ENCODE results near the gene GLIS2.

The GLIS2 gene

DNA sequence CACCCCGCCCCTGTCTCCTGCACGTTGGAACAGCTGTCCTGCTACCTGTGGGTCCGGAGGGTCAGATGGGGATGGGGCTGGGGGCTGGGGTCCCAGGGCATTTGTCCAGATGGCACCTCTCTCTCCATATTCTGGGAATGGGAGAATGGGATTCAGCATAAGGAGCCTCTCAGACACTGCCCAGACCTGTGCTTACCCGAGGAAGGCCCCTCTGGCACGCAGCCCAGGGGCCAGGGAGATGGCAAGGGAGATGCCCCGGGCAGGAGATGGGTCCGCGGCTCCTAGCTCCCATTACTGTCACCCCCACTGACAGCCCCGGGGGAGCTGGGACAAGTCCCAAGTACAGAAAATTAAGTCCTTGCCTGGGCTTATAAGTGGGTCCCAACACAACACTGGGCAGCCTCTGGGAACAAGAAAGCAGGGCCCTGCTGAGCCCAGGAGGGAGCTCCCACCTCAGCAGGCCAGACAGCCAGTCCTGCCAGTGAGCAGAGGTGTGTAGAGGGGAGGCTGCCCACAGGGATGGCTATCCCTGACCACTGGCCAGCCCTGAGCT, 57.6 kb downstream of the GLIS2 start:
- Histone ChIP-seq H3K4me1 (peaks cover 15 to 93% (median 70%) of the 10 kb centered on the region in 4 donors), H3K27ac (peak overlapping the region; percentile 92 to 93), H3K4me3 (peak overlapping the region; percentile 61 to 97), H3K36me3 (peaks cover 0 to 12% (median 4%) of the 10 kb centered on the region in 3 donors), H3K27me3 (no peaks in the 10 kb centered on the region), H3K9me3 (no peaks in the 10 kb centered on the region)
- intact Hi-C loops (cut with DNase I; ENCODE audit: low total_unique reads) = no loop called here
- TF ChIP-seq, protein P1, sequence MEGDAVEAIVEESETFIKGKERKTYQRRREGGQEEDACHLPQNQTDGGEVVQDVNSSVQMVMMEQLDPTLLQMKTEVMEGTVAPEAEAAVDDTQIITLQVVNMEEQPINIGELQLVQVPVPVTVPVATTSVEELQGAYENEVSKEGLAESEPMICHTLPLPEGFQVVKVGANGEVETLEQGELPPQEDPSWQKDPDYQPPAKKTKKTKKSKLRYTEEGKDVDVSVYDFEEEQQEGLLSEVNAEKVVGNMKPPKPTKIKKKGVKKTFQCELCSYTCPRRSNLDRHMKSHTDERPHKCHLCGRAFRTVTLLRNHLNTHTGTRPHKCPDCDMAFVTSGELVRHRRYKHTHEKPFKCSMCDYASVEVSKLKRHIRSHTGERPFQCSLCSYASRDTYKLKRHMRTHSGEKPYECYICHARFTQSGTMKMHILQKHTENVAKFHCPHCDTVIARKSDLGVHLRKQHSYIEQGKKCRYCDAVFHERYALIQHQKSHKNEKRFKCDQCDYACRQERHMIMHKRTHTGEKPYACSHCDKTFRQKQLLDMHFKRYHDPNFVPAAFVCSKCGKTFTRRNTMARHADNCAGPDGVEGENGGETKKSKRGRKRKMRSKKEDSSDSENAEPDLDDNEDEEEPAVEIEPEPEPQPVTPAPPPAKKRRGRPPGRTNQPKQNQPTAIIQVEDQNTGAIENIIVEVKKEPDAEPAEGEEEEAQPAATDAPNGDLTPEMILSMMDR (IDR thresholded peaks at IDR 0.05) = no peak
- peak in 1 of 2 donors; percentile 75 for DNase-seq

DNA sequence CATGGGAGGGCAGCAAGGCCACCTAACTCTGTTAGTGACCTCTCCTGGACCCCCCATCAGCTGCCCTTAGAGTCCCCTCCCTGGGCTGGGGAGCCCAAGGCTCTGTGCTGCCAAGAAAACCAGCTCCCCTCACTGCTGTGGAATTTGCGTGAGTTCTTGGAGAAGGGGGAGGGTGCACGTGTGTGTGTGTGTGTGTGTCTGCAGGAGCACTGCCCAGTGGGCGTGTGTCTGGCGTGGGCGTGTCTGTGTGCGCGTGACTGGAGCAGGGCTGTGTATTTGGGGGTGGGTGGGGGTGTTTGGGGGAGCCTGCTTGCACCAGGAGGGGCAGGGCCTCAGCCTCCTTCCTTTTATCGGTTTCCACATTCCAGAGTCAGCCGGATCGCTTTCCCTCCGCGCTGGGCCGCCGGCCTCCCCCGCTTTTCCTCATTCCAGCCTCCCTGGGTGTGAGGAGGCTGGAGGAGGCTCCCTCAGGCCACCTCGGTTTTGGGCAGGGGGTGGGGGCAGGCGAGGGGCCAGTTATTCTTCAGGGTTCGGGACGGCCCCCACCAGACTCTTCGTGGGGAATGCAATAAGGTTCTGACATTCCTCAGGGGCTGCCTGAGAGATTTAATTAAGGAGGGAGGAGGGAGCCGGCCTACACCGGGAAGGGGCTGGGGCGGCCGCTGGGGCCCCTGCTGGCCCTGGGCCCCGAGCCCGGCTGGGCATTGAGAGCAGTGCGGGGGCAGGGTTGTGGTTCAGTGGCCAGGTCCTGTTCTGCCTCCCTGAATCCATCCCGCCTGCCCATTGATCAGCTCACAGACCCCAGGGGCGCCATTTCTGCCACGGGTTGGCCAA, 58.3 kb downstream of the GLIS2 start:
- peak overlapping the region; percentile 61 to 97 for H3K4me3 ChIP-seq
- DNase-seq = peak; percentile 94 to 96
- TF ChIP-seq, protein P1 (IDR thresholded peaks at IDR 0.05) = no peak
- peaks cover 0 to 13% (median 4%) of the 10 kb centered on the region in 3 donors for H3K36me3 ChIP-seq
- intact Hi-C loops (cut with DNase I; ENCODE audit: low total_unique reads) = no loop called here
- H3K9me3 ChIP-seq = no peaks in the 10 kb centered on the region
- no peaks in the 10 kb centered on the region for H3K27me3 ChIP-seq
- peak overlapping the region; percentile 92 to 93 for H3K27ac ChIP-seq
- H3K4me1 ChIP-seq = peaks cover 18 to 93% (median 70%) of the 10 kb centered on the region in 4 donors

DNA sequence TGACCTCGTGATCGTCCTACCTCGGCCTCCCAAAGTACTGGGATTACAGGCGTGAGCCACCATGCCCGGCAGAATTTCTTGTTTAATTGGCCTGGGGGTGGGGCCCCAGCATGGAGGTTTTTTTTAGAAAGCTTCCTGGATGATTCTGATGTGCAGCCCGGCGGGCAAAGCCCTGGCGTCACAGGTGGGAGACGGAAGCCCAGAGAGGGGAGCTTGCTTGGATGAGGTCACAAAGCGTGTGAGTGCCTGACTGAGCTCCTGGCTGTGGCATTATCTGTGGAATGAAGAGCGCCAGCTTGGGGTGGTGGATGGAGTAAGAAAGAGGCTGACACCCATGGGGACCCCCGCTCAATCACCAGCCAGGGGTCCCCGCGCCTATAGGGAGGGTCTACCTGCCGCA, 59.9 kb downstream of the GLIS2 start:
- no peaks in the 10 kb centered on the region for H3K9me3 ChIP-seq
- peak in 1 of 2 donors; percentile 89 for DNase-seq
- peak overlapping the region; percentile 92 to 93 for H3K27ac ChIP-seq
- no peaks in the 10 kb centered on the region for H3K27me3 ChIP-seq
- intact Hi-C loops (cut with DNase I; ENCODE audit: low total_unique reads) = no loop called here
- TF ChIP-seq, protein P1 (IDR thresholded peaks at IDR 0.05) = no peak
- H3K4me1 ChIP-seq = peaks cover 16 to 93% (median 69%) of the 10 kb centered on the region in 4 donors
- peaks cover 0 to 18% (median 9%) of the 10 kb centered on the region in 3 donors for H3K36me3 ChIP-seq
- peak overlapping the region; percentile 61 to 97 for H3K4me3 ChIP-seq

DNA sequence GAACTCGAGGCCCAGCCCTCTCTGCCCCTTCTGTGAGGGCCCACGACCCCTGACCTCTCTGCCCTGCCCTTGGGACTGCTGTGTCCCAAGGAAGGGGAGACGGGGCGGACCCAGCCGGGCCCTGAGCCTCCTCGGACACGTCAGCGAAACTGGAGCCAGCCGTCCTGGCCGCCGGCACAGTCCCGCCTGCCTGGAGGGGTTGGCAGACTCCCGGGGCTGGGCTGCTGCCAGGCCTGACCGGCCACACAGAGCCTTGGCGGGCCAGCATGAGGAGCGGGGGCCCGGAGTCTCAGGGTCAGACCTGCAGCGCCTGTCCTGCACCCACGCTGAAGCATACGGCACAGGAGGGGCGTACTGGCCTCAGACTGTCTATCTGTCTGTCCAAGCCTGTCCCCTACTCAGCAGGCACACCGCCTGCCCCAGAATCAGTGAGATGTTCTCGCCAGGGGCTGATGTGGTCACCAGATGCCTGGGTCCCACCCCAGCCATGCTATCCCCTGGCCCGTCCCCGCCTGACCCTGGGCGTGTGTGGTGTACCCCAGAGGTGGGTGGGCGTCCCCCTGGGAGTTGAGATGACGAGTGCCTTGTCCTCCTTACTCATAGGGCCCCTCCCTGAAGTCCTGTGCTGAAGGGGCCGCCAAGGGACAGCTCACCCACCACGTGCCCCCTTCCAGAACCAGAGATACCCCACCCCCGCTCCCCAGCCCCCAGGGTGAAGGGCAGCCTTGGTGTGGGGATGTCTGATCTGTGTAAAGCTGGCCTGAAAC, 60.4 kb downstream of the GLIS2 start:
- peaks cover 13 to 93% (median 69%) of the 10 kb centered on the region in 4 donors for H3K4me1 ChIP-seq
- H3K27ac ChIP-seq = peak overlapping the region; percentile 92 to 93
- intact Hi-C loops (cut with DNase I; ENCODE audit: low total_unique reads) = no loop called here
- no peaks in the 10 kb centered on the region for H3K9me3 ChIP-seq
- no peaks in the 10 kb centered on the region for H3K27me3 ChIP-seq
- TF ChIP-seq, protein P1 (IDR thresholded peaks at IDR 0.05) = no peak
- H3K4me3 ChIP-seq = peak overlapping the region; percentile 61 to 97
- peak; percentile 92 to 98 for DNase-seq
- H3K36me3 ChIP-seq = peaks cover under 1 to 23% (median 15%) of the 10 kb centered on the region in 3 donors

DNA sequence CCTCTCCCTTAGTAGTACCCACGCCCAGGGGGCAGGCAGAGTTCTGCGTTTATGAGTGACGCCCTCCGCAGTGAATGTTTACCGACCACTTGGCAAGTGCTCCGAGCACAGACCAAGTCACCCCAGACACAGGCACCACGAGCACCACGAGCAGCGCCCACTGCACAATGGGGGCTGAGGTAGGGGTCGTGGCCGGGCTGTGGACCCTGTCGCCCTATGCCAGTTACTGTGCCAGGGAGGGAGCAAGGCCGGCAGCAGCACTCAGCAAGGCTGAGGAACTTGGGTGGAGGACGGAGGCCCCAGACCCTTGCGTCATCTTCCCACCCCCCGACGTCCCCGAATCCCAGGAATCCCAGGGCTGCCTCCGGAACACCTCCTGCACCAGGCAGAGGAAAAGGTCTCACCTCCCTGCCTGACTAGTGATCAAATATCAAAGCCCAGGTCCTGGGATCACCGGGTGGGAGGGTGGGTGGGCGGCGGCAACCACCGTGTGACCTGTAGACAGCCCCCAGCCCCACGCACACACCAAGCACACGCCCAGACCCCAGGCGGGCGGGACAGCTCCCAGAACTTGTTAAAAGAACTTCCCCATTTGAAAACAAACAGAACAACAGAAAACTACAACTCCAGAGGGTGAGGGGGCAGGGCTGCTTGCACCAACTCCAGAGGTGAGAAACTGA, 61.2 kb downstream of the GLIS2 start:
- intact Hi-C loops (cut with DNase I; ENCODE audit: low total_unique reads) = no loop called here
- H3K27me3 ChIP-seq = no peaks in the 10 kb centered on the region
- DNase-seq = peak in 1 of 2 donors; percentile 82
- no peaks in the 10 kb centered on the region for H3K9me3 ChIP-seq
- TF ChIP-seq, protein P1 (IDR thresholded peaks at IDR 0.05) = no peak
- H3K27ac ChIP-seq = peak overlapping the region; percentile 92 to 93
- H3K36me3 ChIP-seq = peaks cover 8 to 31% (median 22%) of the 10 kb centered on the region in 3 donors
- H3K4me1 ChIP-seq = peaks cover 13 to 97% (median 74%) of the 10 kb centered on the region in 4 donors
- H3K4me3 ChIP-seq = peak overlapping the region; percentile 61 to 97

All from tibial artery (tissue), 4 donors.